ENCODE measurements around the gene MYT1.

- TF ChIP-seq CTCF (IDR thresholded peaks at IDR 0.05) (no peak), ZFX (IDR thresholded peaks at IDR 0.05; ENCODE audit: borderline replicate concordance) (no peak)
Measured at GRCh38 chr20:64201653-64202052, 37.4 kb downstream of the MYT1 start.

Data from 22Rv1 (cell line).